ENCODE data around the gene MCF2L. TPM values are rescaled to one million over a fixed set of nuclear protein-coding genes. Genes with fewer than 3 reads are reported as not detected.
"Not testable (repeated sequence)": the region's sequence is repeated elsewhere in the genome, so short reads cannot be mapped to it uniquely, and the experiment has no call there.

MCF2L gene
- polyA plus RNA-seq, 1 experiment: 0.02 TPM

GRCh38 chr13:113027566-113027965, 58.6 kb downstream of the MCF2L start:
- Histone ChIP-seq H3K27me3 (ENCODE audit: control insufficient read depth, insufficient read depth, low read length) (peaks cover 9% of the 10 kb centered on the region), H3K4me3 (ENCODE audit: low read depth, low read length) (no peak overlapping the region), H3K36me3 (ENCODE audit: control insufficient read depth, insufficient read depth, low read length) (no peaks in the 10 kb centered on the region)
- ChIA-PET POLR2A (no interaction called here), CTCF (interaction anchor here (0.6 to 2.9 kb wide), 2 partner anchors 11 to 84 kb away, joined by 3 to 10 read pairs; no protein-coding TSS in a partner anchor)
- no peak for TF ChIP-seq CTCF (IDR thresholded peaks at IDR 0.05; ENCODE audit: insufficient read depth, low read depth, low read length)
- no peak for DNase-seq (ENCODE audit: low read depth)

- TF ChIP-seq CTCF (IDR thresholded peaks at IDR 0.05; ENCODE audit: insufficient read depth, low read depth, low read length): no peak
- no peak overlapping the region for H3K4me3 ChIP-seq (ENCODE audit: low read depth, low read length)
- POLR2A ChIA-PET: no interaction called here
- H3K36me3 ChIP-seq (ENCODE audit: control insufficient read depth, insufficient read depth, low read length): no peaks in the 10 kb centered on the region
- peaks cover 9% of the 10 kb centered on the region for H3K27me3 ChIP-seq (ENCODE audit: control insufficient read depth, insufficient read depth, low read length)
- CTCF ChIA-PET: interaction anchor here (1.1 to 3.8 kb wide), 8 partner anchors 8 to 216 kb away, joined by 3 to 16 read pairs (median 4); no protein-coding TSS in a partner anchor
- no peak for DNase-seq (ENCODE audit: low read depth)
These were observed 59.5 kb downstream of the MCF2L start for GRCh38 chr13:113028336-113029060.

- CTCF ChIA-PET: interaction anchor here (0.7 to 3.8 kb wide), 11 partner anchors 8 to 216 kb away, joined by 3 to 16 read pairs (median 4); no protein-coding TSS in a partner anchor
- H3K4me3 ChIP-seq (ENCODE audit: low read depth, low read length): no peak overlapping the region
- no peak for DNase-seq (ENCODE audit: low read depth)
- TF ChIP-seq CTCF (IDR thresholded peaks at IDR 0.05; ENCODE audit: insufficient read depth, low read depth, low read length): no peak
- no peaks in the 10 kb centered on the region for H3K36me3 ChIP-seq (ENCODE audit: control insufficient read depth, insufficient read depth, low read length)
- POLR2A ChIA-PET: no interaction called here
- peaks cover 9% of the 10 kb centered on the region for H3K27me3 ChIP-seq (ENCODE audit: control insufficient read depth, insufficient read depth, low read length)
These were observed 60.0 kb downstream of the MCF2L start for GRCh38 chr13:113029061-113029445.

DNA sequence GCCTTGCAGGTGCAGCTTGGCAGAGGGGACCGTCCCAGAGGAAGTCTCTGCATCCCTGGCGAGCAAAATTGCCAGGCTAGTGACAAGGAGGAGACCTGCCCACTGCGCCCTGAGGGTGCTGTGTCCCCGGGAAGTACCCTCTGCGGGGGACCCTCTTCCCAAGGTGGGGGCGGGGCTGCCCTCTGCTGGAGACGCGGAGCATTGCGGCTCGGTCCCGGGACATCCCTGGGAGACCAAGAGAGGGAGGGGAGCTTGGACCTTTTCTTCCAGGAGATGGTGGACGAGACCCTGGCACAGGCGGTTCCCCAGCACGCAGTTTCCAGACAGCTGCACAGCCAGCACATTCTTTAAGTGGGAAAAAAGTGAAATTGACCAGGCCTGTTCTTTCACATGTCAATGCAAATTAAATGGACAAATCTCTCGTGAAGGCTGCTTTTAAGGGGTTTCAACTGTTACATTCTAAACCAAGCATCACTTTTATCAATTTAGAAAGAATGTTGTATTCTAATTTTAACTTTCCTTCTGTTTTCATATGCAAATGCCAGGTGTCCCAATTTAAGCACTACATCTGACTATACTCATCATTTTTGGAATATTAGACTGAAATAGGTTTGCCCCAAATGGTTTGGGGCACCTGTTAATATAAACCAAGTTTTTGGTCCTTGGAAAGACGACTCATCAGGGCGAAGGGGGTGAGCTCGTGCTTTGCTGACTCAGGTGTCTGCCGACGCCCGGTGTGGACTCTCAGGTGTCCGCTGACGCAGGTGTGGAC, 60.7 kb downstream of the MCF2L start:
- Histone ChIP-seq H3K36me3 (ENCODE audit: control insufficient read depth, insufficient read depth, low read length) (no peaks in the 10 kb centered on the region), H3K27me3 (ENCODE audit: control insufficient read depth, insufficient read depth, low read length) (peaks cover 9% of the 10 kb centered on the region), H3K4me3 (ENCODE audit: low read depth, low read length) (no peak overlapping the region)
- TF ChIP-seq CTCF (IDR thresholded peaks at IDR 0.05; ENCODE audit: insufficient read depth, low read depth, low read length): peak; percentile 93
- DNase-seq (ENCODE audit: low read depth): no peak
- ChIA-PET POLR2A (no interaction called here), CTCF (interaction anchor here (0.6 to 3.8 kb wide), 13 partner anchors 9 to 532 kb away, joined by 3 to 16 read pairs (median 4); no protein-coding TSS in a partner anchor)

GRCh38 chr13:113030259-113030640, 61.2 kb downstream of the MCF2L start:
- H3K36me3 ChIP-seq (ENCODE audit: control insufficient read depth, insufficient read depth, low read length); DNase-seq (ENCODE audit: low read depth); H3K4me3 ChIP-seq (ENCODE audit: low read depth, low read length); H3K27me3 ChIP-seq (ENCODE audit: control insufficient read depth, insufficient read depth, low read length); POLR2A ChIA-PET: not testable (repeated sequence)
- CTCF ChIA-PET: interaction anchor here (0.6 to 3.8 kb wide), 5 partner anchors 32 to 532 kb away, joined by 4 to 16 read pairs (median 4); no protein-coding TSS in a partner anchor
